Hematopoietic multipotent progenitor cell treated with erythropoietin and hydrocortisone succinate and interleukin-3 and kit ligand, for 8 days (in vitro differentiated cells): ENCODE measurements around the gene KCNK7.
"Not testable (repeated sequence)": the region's sequence is repeated elsewhere in the genome, so short reads cannot be mapped to it uniquely, and the experiment has no call there.

Source experiments
- DNase-seq: peaks from one replicate; pipeline ENCODE4 v3.0.0-alpha.2; 2015

The KCNK7 gene

DNA sequence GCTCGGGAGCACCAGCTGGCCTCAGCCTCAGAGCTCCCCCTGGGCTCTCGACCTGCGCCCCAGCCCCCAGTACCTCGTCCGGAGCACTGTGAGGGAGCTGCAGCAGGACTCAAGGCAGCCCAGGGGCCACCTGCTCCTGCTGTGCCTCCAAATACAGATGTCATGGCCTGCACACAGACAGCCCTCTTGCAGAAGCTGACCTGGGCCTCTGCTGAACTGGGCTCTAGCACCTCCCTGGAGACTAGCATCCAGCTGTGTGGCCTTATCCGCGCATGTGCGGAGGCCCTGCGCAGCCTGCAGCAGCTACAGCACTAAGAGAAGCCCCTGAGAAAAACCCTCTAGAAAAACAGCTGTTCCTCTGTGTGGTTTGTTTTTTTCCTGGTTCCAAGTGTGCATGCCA is 24.2 kb downstream of the KCNK7 start:
- no peak for DNase-seq

DNA sequence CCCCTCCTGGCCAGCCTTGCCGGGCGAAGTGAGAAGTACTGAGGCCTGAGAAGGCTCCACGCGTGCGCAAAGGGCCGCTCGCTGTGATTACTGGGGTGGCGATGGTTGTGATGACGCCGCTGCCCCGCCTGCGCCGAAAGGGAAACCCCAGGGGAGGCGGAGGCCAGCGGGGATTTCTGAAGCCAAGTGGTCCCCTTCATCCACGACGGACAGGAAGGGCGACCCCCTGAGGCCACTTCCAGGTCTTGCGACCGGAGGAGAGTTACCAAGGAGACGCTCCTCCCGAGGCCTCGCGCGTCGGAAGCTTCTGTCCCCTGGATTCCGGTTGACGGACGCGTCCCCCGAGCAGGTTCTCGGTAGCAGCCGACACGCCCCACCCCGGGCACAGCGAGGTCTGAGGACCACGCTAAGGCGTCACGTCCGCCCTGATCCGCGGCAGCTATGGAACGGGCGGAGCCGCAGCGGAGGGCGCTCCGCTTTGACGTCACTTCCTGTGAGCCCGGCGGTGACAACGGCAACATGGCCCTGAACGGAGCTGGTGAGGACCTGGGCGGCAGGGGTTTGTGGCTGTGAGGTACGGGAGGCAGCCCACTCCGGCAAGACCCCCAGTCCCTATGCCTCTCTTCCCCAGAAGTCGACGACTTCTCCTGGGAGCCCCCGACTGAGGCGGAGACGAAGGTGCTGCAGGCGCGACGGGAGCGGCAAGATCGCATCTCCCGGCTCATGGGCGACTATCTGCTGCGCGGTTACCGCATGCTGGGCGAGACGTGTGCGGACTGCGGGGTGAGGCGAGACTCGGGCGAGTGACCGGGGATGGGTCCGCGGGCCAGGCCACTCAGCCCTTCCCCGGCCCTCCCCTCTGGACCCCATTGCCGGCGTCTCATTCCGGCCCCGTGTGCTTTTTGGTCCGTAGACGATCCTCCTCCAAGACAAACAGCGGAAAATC is 25.4 kb downstream of the KCNK7 start, which contains the start of gene ZNRD2:
TSS of gene ZNRD2 (plus strand) at position 505 of the 946 bp plus-strand sequence. CDS start at position 520, 15 bp downstream.
- DNase-seq, result peak; percentile 97

DNA sequence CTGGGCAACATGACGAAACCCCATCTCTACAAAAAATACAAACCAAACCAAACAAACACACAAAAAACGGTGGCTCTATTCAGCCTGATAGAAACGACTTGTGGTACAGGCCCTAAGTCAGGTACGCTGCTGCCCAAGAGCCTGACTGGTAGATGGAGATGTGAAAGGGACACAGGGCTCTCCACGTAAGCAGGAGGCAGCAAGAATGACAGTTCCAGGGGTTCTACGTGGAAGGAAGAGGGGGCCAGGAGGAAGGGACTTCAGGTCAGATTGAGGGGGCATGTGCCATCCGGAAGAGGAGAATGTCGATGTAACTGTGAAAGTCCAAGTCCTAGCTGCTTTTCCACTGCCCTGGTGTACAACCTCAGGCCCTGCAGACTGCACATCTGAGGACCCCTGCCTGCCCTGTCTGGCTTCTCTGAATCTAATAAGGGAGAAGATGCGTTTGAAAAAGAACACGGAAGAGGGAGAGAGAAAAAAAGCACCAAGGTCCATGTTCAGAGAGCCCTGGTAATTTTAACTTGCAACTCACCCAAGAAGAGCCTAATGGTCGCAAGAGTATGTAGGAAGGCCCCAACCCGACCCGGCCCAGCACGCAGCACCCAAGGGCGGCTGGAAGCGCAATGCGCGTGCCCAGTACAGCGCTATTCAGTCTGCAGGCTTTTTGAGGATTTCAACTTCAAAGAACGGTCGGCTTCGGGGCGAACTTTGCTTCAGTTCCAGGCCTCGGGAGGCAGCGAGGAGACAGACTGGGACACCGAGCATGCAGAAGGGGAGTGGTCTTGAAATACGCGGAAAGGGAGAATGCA is 26.2 kb downstream of the KCNK7 start:
- DNase-seq, result no peak

DNA sequence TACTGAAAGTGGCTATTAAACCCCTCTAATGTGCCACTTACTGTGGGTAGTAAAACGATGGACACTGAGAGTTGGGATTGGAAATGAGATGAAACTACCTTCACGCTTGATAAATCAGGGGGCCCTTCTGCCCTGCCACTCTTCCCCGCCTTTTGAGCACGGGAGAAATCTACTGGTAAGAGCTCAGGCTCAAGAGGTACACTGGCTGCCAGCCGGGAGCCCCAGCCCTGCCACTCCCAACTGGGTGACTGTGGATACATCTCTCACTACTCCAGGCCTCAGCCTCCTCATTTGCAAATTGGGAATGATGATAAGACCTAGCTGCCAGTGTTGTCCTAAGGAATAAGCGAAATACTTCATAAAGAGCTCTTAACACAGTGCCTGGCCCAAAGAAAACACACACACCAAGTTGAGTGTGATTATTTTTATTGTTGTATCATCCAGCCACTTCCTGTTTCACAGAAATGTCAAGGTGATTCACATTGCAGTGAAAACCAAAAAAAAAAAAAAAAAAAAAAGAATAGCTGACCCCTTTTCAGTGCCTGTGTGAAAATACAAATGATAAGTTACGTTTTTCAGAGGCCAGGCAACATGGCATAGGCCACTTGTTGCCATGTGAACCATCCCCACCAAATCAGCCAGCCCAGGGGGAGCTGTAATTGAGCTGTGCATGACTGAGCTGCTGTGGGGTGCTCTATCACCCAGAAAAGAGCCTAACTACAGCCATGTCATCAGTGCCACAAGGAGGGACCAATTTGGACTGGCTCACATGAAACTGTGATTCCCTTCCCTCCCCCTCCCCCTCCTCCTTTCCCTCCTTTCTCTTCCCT is 29.8 kb downstream of the KCNK7 start:
- no peak for DNase-seq

DNA sequence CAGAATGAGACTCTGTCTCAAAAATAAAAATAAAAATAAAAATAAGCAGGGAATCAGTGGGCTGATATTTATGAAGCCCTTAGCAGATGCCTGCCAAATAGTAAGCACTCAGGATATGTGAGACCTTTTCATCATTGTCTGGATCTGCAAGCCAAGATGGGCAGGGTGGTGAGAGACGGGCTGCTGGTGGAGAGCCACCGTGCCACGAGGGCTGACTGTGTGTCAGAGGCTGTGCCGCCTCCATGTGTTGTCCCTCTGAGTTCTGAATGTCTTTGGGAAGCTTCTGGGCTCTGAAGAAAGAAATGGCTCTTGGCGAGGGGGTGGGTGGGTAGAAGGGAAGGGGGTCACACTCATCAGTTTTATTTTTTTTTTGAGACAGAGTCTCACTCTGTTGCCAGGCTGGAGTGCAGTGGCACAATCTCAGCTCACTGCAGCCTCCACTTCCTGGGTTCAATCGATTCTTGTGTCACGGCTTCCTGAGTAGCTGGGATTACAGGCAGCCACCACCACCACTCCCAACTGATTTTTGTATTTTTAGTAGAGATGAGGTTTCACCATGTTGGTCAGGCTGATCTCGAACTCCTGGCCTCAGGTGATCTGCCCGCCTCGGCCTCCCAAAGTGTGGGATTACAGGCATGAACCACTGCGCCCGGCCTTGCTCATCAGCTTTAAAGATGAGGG is 30.6 kb downstream of the KCNK7 start:
- not testable (repeated sequence) for DNase-seq

DNA sequence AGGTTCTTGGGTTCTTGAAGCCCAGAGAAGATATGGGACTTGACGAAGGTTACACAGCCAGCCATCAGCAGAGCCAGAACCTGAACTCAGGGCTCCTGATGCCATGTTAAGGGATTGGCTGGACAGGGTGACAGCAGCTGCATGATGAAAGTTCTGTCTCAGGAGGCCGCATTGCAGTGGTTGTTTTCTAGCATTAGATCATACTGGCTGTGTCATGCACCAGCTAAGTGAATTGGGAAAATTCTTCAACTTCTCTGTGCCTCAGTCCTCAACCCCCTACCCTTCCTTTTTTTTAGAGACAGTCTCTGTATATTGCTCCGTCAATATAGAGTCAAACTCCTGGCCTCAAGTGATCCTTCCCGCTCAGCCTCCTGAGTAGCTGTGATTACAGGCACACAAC is 32.0 kb downstream of the KCNK7 start:
- DNase-seq, result no peak

DNA sequence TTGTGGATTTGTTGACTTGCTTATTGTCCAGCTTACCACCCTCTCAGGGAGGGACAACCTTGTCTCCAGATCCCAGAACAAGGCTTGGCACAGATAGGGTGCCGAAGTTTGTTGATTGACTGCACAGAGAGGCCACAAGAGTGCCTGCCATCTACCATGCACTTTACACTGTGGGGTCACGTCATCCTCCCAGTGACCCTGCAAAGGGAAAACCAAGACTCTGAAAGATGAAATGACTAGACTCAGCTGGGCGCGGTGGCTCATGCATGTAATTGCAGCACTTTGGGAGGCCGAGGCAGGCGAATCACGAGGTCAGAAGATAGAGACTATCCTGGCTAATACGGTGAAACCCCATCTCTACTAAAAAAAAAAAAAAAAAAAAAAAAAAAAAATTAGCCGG is 32.8 kb downstream of the KCNK7 start:
- DNase-seq, result no peak

DNA sequence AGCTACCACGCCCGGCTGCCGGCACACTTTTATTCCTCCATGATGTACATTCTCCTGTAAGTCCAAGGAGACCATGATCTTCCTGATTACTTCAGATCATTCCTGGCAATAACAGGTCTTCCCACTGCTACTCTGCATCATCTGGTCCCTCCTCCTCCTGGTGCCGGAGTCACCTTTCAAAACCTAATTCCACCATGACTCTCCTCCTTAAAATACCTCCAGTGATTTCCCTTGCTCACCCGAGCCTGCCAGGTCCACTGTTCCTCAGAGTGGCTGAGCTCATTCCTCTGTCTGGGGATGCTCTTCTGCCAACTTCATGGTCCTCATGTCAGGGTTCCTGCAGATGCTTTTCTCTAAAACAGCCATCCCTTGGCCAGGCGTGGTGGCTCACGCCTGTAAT is 33.6 kb downstream of the KCNK7 start:
- no peak for DNase-seq

DNA sequence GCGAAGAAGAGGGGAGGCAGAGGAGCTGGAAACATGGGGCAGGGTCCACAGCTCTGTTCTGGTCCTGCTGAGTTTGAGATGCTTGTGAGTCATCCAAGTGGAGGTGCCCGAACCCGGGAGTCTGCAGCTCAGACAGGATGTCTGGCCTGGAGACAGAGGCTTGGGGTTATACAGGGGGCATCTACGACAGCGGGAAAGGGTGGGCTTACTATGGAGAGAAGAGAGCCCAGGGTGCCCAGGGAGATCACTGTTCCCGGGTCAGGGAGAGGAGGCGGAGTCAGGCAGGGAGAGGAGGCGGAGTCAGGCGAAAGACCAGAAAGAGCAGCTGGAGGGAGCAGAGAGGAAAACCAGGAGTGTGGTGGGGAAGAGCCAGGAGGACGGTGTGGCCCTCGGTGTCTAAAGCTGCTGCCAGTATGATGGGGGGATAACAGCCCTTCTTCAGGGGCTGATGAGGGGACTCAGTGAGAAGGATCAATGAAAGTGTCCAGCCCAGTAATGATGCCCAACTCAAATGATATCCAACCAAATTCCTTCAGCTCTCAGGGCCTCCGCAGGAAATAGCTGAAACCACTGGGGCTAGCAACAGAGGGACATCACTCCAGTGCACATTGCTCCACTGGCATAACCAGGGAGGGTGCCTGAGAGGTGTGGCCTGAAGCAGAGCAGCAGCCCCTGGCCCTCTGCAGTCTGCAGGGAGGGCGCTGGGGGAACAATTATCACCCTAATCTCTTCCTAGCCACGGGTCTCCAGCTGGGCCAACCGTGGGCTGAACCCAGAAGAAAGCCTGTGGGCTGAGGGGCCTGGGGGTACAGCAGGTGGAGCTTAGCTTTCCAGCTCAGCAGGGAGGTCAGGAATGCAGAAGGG is 34.8 kb downstream of the KCNK7 start:
- DNase-seq, result no peak

DNA sequence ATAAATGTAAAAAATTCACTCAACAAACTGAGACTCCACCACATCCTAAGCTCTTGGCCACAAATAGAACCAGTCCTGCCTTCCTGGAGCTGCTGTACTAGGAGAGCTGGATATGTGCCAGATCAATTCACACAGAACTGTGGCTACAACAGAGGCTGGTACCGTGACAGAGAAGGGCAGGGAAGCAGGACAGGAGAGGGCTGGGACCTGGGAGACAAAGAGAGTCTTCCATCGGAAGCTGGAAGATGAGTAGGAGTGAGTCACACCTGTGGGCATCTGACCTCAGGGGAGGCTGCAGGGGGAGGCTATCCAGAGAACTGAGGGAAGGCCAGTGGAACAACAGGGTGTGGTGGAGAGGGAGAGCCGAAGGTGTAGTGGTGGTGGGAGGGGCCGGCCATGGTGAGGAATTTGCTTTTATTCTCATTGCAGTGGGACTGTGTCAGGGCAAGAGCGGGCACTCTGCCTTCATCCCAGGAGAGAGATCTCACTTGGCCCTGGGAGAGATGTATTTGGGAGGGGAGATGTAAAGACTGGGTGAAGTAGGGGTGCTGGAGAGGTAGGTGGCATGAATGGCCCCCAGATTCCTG is 35.6 kb downstream of the KCNK7 start:
- DNase-seq, result peak; percentile 74

DNA sequence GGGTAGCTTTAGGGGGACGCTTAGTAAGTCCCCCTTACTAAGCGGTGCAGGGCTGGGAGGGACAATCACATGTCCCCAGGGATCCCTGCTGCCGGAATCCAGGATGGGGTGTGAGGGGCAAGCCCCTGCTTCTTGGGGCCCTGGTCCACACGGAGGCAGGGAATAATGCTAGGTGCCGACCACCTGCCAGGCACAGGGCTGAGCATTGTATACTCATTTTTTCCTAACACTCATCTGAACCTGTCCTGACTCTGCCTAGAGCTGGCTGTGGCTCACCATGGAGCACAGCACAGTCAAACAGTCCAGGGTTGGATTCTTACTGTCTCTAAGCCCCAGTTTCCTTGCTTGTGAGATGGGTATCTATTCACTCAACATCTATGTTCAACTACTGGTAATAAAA is 36.1 kb downstream of the KCNK7 start:
- no peak for DNase-seq

DNA sequence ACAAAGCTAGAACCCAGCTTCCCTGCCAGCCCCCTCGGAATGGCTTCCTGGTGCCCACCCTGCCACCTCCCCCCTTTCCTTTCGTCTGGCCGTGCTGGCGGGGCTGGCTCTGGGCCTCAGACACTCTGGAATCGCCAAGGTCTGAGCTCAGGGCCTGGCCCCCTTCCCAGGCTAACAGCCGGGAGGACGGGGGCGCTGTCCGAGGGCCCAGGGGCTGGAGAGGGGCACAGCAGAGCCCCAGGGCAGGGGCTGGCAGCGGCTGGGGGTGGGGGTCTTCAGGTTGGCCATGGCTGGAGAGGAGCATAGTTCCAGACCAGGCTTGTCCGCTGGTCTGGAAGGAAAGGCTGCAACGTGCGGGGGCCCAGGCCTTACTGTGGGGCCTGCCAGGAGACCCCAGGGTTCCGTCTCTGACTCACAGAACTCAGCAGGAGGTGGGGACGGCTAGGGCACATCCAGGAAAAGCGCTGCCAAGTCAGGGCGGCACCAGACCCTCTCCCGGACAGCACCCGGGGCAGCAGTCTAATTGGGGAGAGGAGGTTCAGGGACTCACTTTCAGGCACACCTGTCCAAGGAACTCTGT is 36.6 kb downstream of the KCNK7 start:
- no peak for DNase-seq

DNA sequence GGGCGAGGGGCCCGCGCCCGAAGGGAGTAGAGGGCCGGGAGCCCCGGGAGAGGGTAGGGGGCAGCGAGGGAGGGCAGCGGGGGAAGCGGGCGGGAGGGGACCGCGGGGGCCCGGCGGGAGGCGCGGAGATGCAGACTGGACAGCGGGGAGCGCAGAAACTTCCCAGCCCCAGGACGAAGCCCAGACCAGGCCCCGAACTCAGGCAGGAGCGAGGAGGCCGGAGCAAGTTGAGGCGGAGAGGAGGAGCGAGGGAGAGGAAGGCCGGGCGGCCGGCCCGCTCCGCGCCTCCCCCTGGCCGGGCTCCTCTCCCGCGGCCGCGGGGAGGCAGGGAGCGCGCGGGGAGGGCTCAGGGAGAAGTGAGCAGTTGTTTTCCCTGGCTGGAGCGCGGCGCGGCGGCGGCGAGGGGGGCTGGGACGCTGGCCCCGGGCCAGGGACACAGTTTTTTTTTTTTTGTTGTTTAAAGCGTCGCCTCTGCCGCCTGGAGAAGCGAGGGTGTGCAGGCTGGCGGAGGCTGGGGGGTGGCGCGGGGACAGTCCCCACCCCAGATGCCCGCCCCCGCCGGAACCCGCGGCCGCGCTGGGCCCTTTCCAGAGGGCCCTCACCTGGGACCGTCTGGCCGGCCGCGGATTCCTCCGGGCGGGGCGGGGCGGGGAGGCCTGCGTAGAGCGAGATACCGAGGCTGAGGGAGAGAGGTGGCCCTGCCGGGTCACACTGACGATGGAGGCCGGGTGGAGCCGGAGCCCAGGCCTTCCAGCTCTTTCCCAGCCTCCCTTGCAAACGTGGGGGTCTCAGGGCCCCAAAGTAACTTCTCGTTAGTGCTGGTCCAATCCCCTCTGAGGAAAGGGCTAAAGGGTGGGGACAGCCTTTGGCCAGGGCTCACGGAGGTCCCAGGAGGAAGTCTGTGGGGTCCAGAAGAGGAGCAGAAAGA is 37.3 kb downstream of the KCNK7 start, which contains the start of gene LTBP3:
TSS of gene LTBP3 (minus strand) at position 358 of the 928 bp plus-strand sequence. CDS start 400 bp downstream, outside the sequence.
- DNase-seq, result peak; percentile 73

DNA sequence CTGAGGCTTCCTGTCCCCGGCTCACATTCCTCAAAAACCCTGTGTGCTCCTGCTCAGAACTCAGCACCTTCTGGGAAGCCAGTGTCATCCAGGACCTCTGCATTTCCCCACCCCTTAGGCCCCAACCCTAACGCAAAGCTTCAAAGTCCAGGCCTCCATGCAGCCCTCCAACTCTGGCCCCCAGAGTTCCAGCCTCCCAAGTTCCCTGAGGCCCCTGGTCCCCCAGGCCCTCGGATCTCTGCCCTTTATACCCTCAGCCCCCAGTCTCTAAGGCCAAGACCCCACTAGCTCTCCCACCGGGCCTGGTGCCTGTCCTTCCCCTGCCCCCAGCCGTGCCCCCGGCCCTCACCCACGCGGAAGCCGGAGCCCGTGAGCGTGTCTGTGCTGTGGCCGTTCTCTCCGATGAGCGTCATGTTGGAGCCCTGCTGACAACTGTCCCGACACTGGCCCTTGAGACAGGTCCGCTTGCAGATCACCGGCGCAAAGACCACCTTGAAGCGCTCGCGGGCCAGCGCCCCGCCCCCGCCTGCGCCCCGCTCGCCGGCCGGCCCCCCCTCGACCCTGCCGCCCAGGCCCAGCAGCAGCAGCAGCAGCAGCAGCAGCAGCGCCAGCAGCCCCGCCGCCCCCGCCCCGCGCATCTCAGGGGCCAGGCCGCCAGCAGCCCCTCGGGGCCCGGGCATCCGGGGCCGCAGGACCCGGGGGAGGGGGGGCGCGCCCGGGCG is 38.2 kb downstream of the KCNK7 start:
- no peak for DNase-seq

DNA sequence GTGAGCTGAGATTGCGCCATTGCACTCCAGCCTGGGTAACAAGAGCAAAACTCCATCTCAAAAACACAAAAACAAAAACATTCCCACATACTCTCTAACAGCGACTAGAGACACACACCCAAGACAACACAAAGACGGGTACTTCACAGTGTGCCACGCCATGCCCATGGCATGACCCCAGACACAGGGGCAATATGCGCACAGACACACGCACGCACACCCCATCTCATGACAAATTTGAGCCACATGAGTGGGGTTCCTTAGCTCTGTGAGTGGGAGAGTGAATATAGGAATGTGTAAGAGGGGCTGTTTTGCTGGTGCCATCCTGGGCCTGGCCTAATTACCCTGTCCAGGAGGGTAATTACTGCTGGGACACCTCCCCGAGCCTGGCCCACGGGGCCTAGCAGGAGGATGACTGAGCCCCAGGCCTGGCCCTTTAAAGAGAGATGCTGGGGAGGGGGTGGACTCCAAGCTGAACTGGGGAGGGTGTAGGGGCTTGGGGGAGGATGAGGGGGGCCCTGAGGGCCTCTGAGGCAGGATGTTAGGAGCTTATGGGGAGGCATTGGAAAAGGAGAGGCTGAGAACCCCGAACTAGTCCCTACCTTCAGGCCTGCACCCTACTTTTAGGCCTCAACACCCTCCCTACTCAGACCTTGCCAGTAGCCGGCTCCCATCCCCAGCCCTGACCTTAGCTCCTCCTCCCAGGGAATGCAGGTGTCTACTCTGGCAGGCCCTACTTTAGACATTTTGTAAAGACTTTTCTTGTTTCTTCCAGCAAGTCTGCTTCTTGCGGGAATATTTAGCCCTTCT is 38.9 kb downstream of the KCNK7 start:
- DNase-seq, result no peak

DNA sequence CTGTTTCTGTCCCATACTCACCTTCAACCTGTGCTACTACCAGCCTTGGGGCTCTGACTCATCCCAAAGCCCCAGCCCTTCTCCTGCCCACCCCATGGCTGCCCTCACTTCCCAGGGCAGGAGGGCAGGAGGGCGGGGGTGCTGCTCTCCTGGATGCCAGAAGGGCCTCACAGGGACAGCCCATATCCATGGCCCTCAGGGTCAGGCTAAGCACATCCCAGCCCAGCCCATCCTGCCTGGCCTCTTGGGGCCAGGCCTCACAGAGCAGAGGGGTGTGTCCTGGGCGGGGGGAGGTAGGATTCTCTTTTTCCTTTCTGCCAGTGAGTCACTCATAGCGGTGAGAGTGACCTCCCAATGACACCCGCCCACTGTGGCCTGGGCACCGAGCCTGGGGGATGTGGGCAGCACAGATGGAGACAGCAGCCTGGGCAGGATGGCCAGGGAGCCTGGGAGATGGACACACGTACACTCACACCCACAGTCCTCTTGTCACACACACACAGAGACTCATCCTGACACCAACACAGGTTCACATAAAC is 39.8 kb downstream of the KCNK7 start:
- DNase-seq, result peak; percentile 43

DNA sequence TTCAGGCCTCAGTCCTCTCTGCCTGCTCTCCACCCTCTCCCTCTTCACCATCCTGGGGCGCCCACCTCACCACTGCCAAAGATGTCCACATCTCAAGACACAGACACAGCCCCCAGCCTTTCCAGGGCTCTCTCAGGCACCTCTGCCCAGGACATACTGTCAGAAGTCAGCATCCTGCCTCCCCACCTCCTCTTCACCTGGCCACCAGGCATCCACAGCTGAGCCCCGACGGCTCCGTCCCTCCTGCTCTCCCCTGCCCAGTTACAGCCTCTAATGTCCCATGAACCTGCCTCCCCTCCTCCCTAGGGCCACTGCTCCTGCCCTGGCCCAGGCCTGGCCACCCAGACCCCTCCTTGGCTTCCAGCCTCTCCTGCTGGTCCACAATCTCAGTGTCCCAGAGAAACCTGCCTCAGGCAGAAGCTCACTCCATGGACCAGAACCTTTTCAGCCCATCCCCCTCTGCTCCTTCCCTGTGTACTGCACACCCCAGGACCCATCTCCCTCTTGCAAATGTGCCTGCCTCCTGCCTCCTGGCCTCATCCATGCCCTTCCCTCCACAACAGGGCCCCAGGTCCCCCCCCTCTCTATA is 40.7 kb downstream of the KCNK7 start:
- no peak for DNase-seq
